ENCODE measurements around the gene KLRC2.

KLRC2 gene

DNA sequence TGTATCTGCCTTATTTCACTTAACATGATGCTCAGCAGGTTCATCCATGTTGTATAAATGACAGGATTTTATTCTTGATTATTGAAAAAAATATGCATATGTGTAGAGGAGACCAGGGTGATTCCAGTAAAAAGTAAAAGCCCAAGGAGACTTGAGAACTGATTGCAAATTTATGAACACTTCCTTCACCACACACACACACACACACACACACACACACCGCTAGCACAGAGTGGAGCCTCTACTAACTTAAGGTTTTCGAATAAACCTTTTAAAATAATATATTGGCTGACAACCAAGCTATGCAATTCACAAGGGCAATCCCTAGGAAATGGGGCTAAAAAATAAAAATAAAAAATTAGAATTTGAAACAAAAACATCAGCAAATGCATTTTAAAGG, 37.6 kb downstream of the KLRC2 start:
- TF ChIP-seq, protein P1, sequence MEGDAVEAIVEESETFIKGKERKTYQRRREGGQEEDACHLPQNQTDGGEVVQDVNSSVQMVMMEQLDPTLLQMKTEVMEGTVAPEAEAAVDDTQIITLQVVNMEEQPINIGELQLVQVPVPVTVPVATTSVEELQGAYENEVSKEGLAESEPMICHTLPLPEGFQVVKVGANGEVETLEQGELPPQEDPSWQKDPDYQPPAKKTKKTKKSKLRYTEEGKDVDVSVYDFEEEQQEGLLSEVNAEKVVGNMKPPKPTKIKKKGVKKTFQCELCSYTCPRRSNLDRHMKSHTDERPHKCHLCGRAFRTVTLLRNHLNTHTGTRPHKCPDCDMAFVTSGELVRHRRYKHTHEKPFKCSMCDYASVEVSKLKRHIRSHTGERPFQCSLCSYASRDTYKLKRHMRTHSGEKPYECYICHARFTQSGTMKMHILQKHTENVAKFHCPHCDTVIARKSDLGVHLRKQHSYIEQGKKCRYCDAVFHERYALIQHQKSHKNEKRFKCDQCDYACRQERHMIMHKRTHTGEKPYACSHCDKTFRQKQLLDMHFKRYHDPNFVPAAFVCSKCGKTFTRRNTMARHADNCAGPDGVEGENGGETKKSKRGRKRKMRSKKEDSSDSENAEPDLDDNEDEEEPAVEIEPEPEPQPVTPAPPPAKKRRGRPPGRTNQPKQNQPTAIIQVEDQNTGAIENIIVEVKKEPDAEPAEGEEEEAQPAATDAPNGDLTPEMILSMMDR (IDR thresholded peaks at IDR 0.05) = no peak

- TF ChIP-seq, protein P1 (IDR thresholded peaks at IDR 0.05) = no peak
Observed at GRCh38 chr12:10397296-10397695, 38.5 kb downstream of the KLRC2 start.

- TF ChIP-seq, protein P1 (IDR thresholded peaks at IDR 0.05) = no peak
Observed at GRCh38 chr12:10395390-10395998, 40.3 kb downstream of the KLRC2 start.

DNA sequence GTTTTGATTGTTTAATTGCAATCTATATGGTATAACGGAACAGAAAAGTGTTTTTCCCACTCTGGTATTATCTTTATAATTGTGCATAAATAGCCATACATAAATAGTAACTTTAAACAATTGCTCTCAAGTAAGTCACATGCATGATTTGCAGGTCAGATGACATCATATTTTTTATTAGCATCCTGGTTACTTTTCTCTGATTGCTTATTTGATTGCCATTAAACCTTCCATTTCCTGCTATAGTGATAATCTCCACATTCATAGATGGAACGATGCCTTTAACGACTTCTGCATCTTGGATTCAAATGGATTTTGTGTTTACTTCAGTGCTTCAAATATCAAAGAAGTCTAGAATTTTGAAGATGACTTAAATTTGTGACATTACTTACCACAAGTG, 42.5 kb downstream of the KLRC2 start:
- TF ChIP-seq, protein P1 (IDR thresholded peaks at IDR 0.05) = no peak

DNA sequence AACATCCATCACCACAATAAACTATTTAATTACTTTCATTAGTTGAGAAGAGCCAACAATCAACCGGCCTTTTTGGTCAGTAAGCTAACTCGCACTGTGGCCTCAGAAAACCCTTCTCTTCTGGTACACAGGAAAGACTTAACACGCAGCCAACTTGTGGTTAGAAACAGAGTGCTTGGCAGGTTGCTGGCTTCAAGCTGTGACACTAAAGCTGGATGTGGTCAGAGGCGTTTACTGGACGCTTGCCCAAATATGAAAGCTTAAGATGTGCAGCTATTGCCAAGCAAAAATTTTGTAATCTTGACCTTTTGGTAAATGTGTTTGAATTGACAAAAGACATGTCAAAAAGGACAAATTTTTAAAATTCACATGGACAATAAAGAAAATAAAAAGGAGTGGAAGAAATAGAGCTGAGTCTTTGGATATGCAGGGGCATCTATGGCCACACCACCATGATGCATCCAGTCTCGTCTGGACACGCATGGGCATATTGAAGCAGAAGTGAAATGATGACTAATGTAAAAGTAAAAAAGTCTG, 43.3 kb downstream of the KLRC2 start:
- TF ChIP-seq, protein P1 (IDR thresholded peaks at IDR 0.05) = no peak

- TF ChIP-seq, protein P1 (IDR thresholded peaks at IDR 0.05) = no peak
Observed at GRCh38 chr12:10389904-10390303, 45.9 kb downstream of the KLRC2 start, which contains the start of gene KLRK1. TSS of gene KLRK1 (minus strand) at chr12:10390041. CDS start at chr12:10388810, 1,231 bp downstream.

DNA sequence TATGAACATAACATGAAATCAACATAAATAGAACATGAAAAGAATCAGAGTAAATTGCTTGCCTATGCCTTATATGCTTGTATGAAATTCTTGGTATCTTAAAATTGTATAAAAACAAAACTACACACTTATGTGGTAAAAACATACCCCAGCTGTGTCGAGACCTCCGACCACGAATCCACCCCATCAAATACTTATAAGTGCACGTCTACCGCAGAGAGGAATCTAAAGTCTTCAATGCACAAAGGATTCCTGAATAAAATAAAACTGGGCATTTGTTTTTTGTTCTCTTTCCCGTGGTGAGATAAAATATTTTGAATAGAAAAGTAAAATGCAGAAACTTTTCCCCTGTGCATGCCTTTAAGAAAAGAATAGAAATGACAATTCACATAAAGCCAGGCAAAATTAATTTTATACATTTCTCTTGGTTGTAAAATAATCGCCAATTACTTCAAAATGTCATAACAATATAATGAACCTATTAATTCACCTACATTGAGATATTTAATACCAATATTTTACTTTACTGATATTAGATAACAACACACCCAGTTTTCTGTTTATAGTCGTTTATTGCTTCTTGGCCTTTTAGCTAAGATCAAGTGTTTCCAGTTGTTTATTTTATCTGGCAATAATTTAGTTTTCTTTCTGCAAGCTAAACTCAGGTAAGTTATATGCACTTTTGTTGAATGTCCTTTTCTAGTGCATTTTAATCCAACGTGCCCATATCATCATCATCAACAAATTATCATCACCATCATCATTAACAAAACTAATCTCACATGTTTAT, 47.0 kb downstream of the KLRC2 start:
- TF ChIP-seq, protein P1 (IDR thresholded peaks at IDR 0.05) = no peak

All from LNCAP (cell line).